Erythroblast (primary cell): ENCODE results near the gene LRP1.

ENCODE experiments used
- GATA1 ChIP-seq: IDR thresholded peaks from 2 replicates; pipeline ENCODE4 v1.6.1; 2011; ENCODE audit warnings: low read depth, mild to moderate bottlenecking, control low read depth, low read length, moderate library complexity
- POLR2A ChIP-seq: IDR thresholded peaks from 2 replicates; pipeline ENCODE4 v1.6.1; 2011; ENCODE audit warnings: mild to moderate bottlenecking, low read length

- TF ChIP-seq POLR2A: no peak
- TF ChIP-seq GATA1: no peak
Observed at GRCh38 chr12:57205186-57205585, 76.9 kb downstream of the LRP1 start.
